Endothelial cell of umbilical vein (primary cell): ENCODE results near the gene CDKN2B-AS1. TPM values are rescaled to one million over a fixed set of nuclear protein-coding genes. Genes with fewer than 3 reads are reported as not detected.

Source experiments
- BruUV-seq: library from RNA; stranded (reverse); fragments of 400-500 nt; replicated peaks from 2 replicates; lab custom pipeline; 2021; lab: Mats Ljungman, UMichigan
- CTCF ChIA-PET: fragments of 300-600, 350-600 bp; sonication (Branson Sonifier 250); formaldehyde crosslinking; loops from one replicate; lab custom pipeline; 2021; ENCODE audit warnings: antibody characterized with exemption, inconsistent platforms; lab: Charles Lee
- POLR2A ChIA-PET: fragments of 300-600, 350-600 bp; sonication (Branson Sonifier 250); formaldehyde crosslinking; loops from one replicate; lab custom pipeline; 2021; ENCODE audit warnings: antibody characterized with exemption, inconsistent platforms; lab: Charles Lee
- DNase-seq: peaks from one replicate; pipeline ENCODE4 v3.0.0-alpha.2; 2011; ENCODE audit warnings: low read depth, low spot score
- FAIRE-seq: peaks from 2 replicates; lab custom pipeline; 2011; peaks lifted over from hg19 to GRCh38; lab: Jason Lieb, UNC
- H2AFZ ChIP-seq: 2 replicates; pipeline ENCODE4 v1.6.0; 2012; ENCODE audit warnings: low read depth, low read length, control low read depth, inconsistent platforms
- H3K27ac ChIP-seq: 2 replicates; pipeline ENCODE4 v1.5.1; 2011; ENCODE audit warnings: low read depth, mild to moderate bottlenecking, control low read depth, low read length, moderate library complexity; ENCODE audit not compliant: insufficient read depth
- H3K27me3 ChIP-seq, 2 experiments: 2 replicates each; pipeline versions ENCODE4 v1.6.0 to v1.6.1; 2011; ENCODE audit warnings: low read length in 2 of 2, mixed read lengths in 1 of 2; ENCODE audit not compliant: control insufficient read depth in 2 of 2, insufficient read depth in 2 of 2
- H3K36me3 ChIP-seq, 2 experiments: 2 replicates in 1 of 2; 3 replicates in 1 of 2; pipeline ENCODE4 v1.5.1; 2011; ENCODE audit warnings: low read length in 2 of 2, mild to moderate bottlenecking in 1 of 2, moderate library complexity in 1 of 2; ENCODE audit not compliant: control insufficient read depth in 2 of 2, insufficient read depth in 2 of 2; ENCODE audit errors: extremely low read depth in 1 of 2
- H3K4me1 ChIP-seq: 3 replicates; pipeline ENCODE4 v1.5.1; 2011; ENCODE audit warnings: mild to moderate bottlenecking, low read length; ENCODE audit not compliant: control insufficient read depth, insufficient read depth; ENCODE audit errors: extremely low read depth
- H3K4me2 ChIP-seq: 2 replicates; pipeline ENCODE4 v1.6.1; 2011; ENCODE audit warnings: low read length, control low read depth, mixed read lengths; ENCODE audit not compliant: insufficient read depth
- H3K4me3 ChIP-seq, 3 experiments: fragments of 200-600 bp in 1 of 3; sonication (generic), shearing (Covaris generic) in 1 of 3; replicated peaks in 1 of 3; 2 replicates each; pipeline ENCODE4 v1.5.1; 2011 to 2016; ENCODE audit warnings: control low read depth in 3 of 3, low read length in 3 of 3, mild to moderate bottlenecking in 2 of 3, inconsistent platforms in 1 of 3, low read depth in 1 of 3, moderate library complexity in 1 of 3; ENCODE audit not compliant: insufficient read depth in 1 of 3
- H3K79me2 ChIP-seq: 2 replicates; pipeline ENCODE4 v1.6.0; 2012; ENCODE audit warnings: low read length, inconsistent platforms; ENCODE audit not compliant: control insufficient read depth, insufficient read depth
- H3K9ac ChIP-seq: replicated peaks from 2 replicates; pipeline ENCODE3; 2011; ENCODE audit warnings: low read length, control low read depth; ENCODE audit not compliant: insufficient read depth; ENCODE audit errors: extremely low read depth
- H3K9me1 ChIP-seq: replicated peaks from 3 replicates; pipeline ENCODE4 v1.6.0; 2011; ENCODE audit warnings: mild to moderate bottlenecking, low read length; ENCODE audit not compliant: control insufficient read depth, insufficient read depth; ENCODE audit errors: extremely low read depth
- H3K9me3 ChIP-seq: replicated peaks from 2 replicates; pipeline ENCODE4 v1.5.1; 2012; ENCODE audit warnings: low read length, inconsistent platforms; ENCODE audit not compliant: control insufficient read depth, insufficient read depth
- H4K20me1 ChIP-seq: replicated peaks from 2 replicates; pipeline ENCODE3; 2011; ENCODE audit warnings: mild to moderate bottlenecking, low read length; ENCODE audit not compliant: control insufficient read depth, insufficient read depth; ENCODE audit errors: extremely low read depth
- FOS ChIP-seq: IDR thresholded peaks from 2 replicates; pipeline ENCODE4 v1.6.1; 2011; ENCODE audit warnings: mild to moderate bottlenecking, low read length, moderate library complexity, borderline replicate concordance; ENCODE audit not compliant: insufficient read depth
- GATA2 ChIP-seq: IDR thresholded peaks from 2 replicates; pipeline ENCODE4 v1.7.0; 2011; ENCODE audit warnings: low read depth, mild to moderate bottlenecking, moderate library complexity, mixed read lengths, low read length; ENCODE audit not compliant: insufficient read length, insufficient read depth
- JUN ChIP-seq: IDR thresholded peaks from 2 replicates; pipeline ENCODE4 v1.6.1; 2011; ENCODE audit warnings: borderline replicate concordance, low read depth; ENCODE audit not compliant: insufficient read length, insufficient read depth
- MYC ChIP-seq: IDR thresholded peaks from one replicate; pipeline ENCODE4 v1.6.1; 2011; ENCODE audit warnings: mild to moderate bottlenecking, low read depth, low read length
- POLR2A ChIP-seq: IDR thresholded peaks from 2 replicates; pipeline ENCODE4 v1.6.1; 2012; ENCODE audit warnings: low read depth, mild to moderate bottlenecking, control low read depth, low read length
- POLR2AphosphoS5 ChIP-seq: IDR thresholded peaks from 2 replicates; pipeline ENCODE4 v1.6.1; 2012; ENCODE audit warnings: low read depth, mild to moderate bottlenecking, control low read depth, low read length, moderate library complexity; ENCODE audit not compliant: insufficient read depth
- dilution Hi-C: fragments of 300-500 bp; cut with MboI; formaldehyde crosslinking; loops from one replicate; pipeline ENCODE4 v1.15.0; 2019; ENCODE audit warnings: low sequenced_read_pairs; ENCODE audit not compliant: extremely low pct_ligation_motif_present
- intact Hi-C: fragments of 100-400 bp; cut with micrococcal nuclease; formaldehyde crosslinking; loops from one replicate; pipeline ENCODE4 v1.10.0; 2022
- polyA plus RNA-seq, 4 experiments: library from polyadenylated mRNA; depleted of rRNA in 3 of 4; stranded (reverse) in 3 of 4; unstranded in 1 of 4; fragments of >200 nt; gene quantifications; 2 replicates each; pipeline versions ENCODE4 v1.2.1 to v1.2.3, GENCODE V29; 2011 to 2012; ENCODE audit warnings: missing spikeins in 1 of 4
- total RNA-seq: library from RNA; stranded (reverse); gene quantifications from 2 replicates; pipeline ENCODE4 v1.2.3, GENCODE V29; 2021
- TF ChIP-seq, protein P1 (sequence below): IDR thresholded peaks from 2 replicates; pipeline ENCODE4 v1.6.1; 2011; ENCODE audit not compliant: insufficient read depth, insufficient read length

The CDKN2B-AS1 gene
- total and polyA plus RNA-seq, 2 donors (not counting 3 experiments of a cell fraction or from before 2014, with no cell fraction given), result 0.44 to 1.9 TPM

DNA sequence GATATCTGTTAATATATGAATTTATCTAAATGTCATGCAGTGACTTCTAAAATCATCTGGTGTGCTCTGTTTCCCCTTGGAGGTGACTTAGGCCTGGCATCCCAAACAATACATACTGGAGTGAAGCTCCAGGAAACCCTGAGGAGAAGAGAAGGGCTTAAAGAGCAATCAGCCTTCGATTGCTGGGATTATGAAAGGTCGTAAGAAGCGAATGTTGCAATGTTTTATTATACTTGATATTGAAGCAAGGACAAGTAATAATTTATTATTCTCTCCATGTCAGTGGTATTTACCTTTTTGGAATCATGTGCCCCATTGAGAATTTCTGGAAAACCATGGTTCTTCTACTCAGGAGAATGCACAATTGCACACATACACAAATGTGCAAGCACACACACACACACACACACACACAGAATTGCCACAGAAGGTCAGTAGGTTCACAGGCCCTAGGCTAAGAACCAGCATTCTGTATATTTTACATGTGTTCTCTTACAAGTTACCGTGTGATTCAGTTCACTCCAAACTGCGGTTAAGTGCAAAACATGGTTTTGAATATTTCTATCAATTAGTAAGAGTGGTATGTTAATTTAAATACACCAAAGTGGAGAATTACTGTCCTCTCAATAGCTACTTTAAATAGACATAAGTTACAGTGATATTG lies 93.6 kb downstream of the CDKN2B-AS1 start:
- ChIA-PET POLR2A (no interaction called here), CTCF (interaction anchor here (0.7 to 0.9 kb wide), 2 partner anchors 34 to 80 kb away, joined by 3 read pairs; no protein-coding TSS in a partner anchor)
- intact Hi-C loops, result no loop called here
- BruUV-seq, result no TSS peak
- H3K36me3 ChIP-seq, result no peaks in the 10 kb centered on the region
- dilution Hi-C loops, result no loop called here
- H3K9me3 ChIP-seq, result no peaks in the 10 kb centered on the region
- H3K27me3 ChIP-seq, result no peaks in the 10 kb centered on the region
- DNase-seq, result no peak
- H3K4me2 ChIP-seq, result no peak overlapping the region
- no peak overlapping the region for H3K27ac ChIP-seq
- H3K9me1 ChIP-seq, result no peaks in the 10 kb centered on the region
- TF ChIP-seq POLR2AphosphoS5 (no peak), GATA2 (no peak), MYC (no peak), POLR2A (no peak), FOS (no peak), JUN (no peak)
- peaks cover 10% of the 10 kb centered on the region for H3K4me1 ChIP-seq
- H2AFZ ChIP-seq, result no peak overlapping the region
- H3K9ac ChIP-seq, result no peak overlapping the region
- no peaks in the 10 kb centered on the region for H4K20me1 ChIP-seq
- no peak overlapping the region for H3K4me3 ChIP-seq
- no peaks in the 10 kb centered on the region for H3K79me2 ChIP-seq
- no peak for FAIRE-seq

DNA sequence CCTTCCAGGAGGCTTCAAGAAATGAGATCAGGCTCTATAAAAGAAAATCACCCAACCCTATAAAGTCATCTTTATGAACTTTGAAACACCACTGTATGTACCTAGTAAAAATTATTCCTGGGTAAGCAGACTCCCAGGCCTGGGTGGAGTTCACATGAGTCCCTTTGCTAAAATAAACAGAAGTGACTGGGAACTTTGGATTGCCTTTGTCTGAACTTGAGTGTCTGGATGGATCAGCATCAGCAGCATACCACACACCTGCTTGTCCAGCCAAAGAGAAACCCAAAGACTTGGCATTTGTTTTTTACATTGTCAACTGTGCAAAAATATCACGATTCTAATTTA lies 94.1 kb downstream of the CDKN2B-AS1 start:
- H3K4me2 ChIP-seq, result no peak overlapping the region
- H3K27ac ChIP-seq, result no peak overlapping the region
- CTCF ChIA-PET, result no interaction called here
- no peak overlapping the region for H2AFZ ChIP-seq
- no peaks in the 10 kb centered on the region for H3K27me3 ChIP-seq
- dilution Hi-C loops (no loop called here), intact Hi-C loops (no loop called here)
- DNase-seq (no peak), FAIRE-seq (no peak)
- H3K9ac ChIP-seq, result no peak overlapping the region
- no peak overlapping the region for H3K4me3 ChIP-seq
- no peaks in the 10 kb centered on the region for H3K9me1 ChIP-seq
- H4K20me1 ChIP-seq, result no peaks in the 10 kb centered on the region
- POLR2A ChIA-PET, result no interaction called here
- TF ChIP-seq MYC (no peak), POLR2A (no peak), FOS (no peak), GATA2 (no peak), JUN (no peak), POLR2AphosphoS5 (no peak)
- TF ChIP-seq, protein P1, sequence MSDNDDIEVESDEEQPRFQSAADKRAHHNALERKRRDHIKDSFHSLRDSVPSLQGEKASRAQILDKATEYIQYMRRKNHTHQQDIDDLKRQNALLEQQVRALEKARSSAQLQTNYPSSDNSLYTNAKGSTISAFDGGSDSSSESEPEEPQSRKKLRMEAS, result no peak
- H3K79me2 ChIP-seq, result no peaks in the 10 kb centered on the region
- H3K4me1 ChIP-seq, result peaks cover 10% of the 10 kb centered on the region
- H3K36me3 ChIP-seq, result no peaks in the 10 kb centered on the region
- BruUV-seq, result no TSS peak
- H3K9me3 ChIP-seq, result no peaks in the 10 kb centered on the region
